WERI-Rb-1 (cell line): ENCODE measurements around the gene EPN2.

Experiments used
- DNase-seq: peaks from one replicate; pipeline ENCODE4 v3.0.0-alpha.2; 2020
- H3K27ac ChIP-seq: fragments of 250-450 bp; sonication (Bioruptor Pico); 2 replicates; pipeline ENCODE4 v1.5.1; 2020; ENCODE audit warnings: mild to moderate bottlenecking, moderate library complexity
- H3K27me3 ChIP-seq: fragments of 250-450 bp; sonication (Bioruptor Pico); 2 replicates; pipeline ENCODE4 v1.5.1; 2021; ENCODE audit warnings: mild to moderate bottlenecking, low read depth, moderate library complexity; ENCODE audit not compliant: insufficient read depth, severe bottlenecking
- H3K36me3 ChIP-seq: fragments of 250-450 bp; sonication (Bioruptor Pico); 2 replicates; pipeline ENCODE4 v1.5.1; 2020; ENCODE audit warnings: mild to moderate bottlenecking, moderate library complexity
- H3K4me3 ChIP-seq: 2 replicates; pipeline ENCODE4 v1.5.1; 2011; ENCODE audit warnings: low read depth, mild to moderate bottlenecking, control low read depth, low read length
- H3K9me3 ChIP-seq: fragments of 250-450 bp; sonication (Bioruptor Pico); 2 replicates; pipeline ENCODE4 v1.5.1; 2021; ENCODE audit warnings: mild to moderate bottlenecking, moderate library complexity; ENCODE audit not compliant: severe bottlenecking
- CTCF ChIP-seq: IDR thresholded peaks from 2 replicates; pipeline ENCODE4 v1.5.1; 2011; ENCODE audit warnings: low read depth, mild to moderate bottlenecking, control low read depth, inconsistent platforms, low read length

The EPN2 gene

DNA sequence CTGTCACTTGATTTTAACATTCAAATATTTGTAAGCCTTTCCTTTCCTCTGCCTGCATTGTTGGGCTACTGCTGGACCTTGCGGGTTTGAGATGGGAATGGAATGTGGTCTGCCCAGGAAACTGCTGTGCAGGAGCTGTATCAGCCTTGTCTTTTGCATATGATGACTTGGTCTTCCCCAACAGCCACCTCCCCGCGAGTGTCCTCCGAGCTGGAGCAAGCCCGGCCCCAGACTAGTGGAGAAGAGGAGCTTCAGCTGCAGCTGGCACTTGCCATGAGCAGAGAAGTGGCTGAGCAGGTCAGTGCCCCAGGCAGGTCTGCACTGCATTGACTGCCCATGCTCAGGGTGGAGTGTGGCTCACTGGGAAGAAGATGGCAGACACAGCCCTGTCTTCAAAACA, 72.5 kb downstream of the EPN2 start:
- DNase-seq: no peak
- TF ChIP-seq CTCF: no peak
- Histone ChIP-seq H3K27me3 (no peaks in the 10 kb centered on the region), H3K27ac (no peak overlapping the region), H3K4me3 (no peak overlapping the region), H3K36me3 (peaks cover 14% of the 10 kb centered on the region; the same call in 1 of the 2 replicates), H3K9me3 (no peaks in the 10 kb centered on the region)

DNA sequence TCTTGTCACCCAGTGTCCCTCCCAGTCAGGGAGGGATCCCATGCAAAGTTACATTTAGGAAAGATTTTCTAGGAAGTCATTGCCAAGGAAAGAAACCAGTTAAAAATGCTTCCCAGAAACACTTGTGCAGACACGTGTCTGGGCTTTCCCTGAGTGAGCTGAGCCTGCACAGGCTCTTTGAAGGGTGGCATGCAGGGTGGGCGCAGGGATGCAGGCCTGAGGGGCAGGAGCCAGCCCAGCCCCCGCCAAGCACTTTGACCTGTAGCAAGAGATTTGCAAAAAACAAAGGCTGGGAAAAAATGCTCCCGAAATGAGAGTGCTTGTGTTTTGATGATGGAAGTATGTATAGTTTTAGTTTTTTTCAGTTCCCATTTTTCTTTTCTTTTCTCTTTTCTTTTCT, 73.0 kb downstream of the EPN2 start:
- H3K27ac ChIP-seq: no peak overlapping the region
- no peak for DNase-seq
- no peak overlapping the region for H3K4me3 ChIP-seq
- TF ChIP-seq CTCF: no peak
- no peaks in the 10 kb centered on the region for H3K9me3 ChIP-seq
- peaks cover 14% of the 10 kb centered on the region; the same call in 1 of the 2 replicates for H3K36me3 ChIP-seq
- H3K27me3 ChIP-seq: no peaks in the 10 kb centered on the region

- no peak for TF ChIP-seq CTCF
- H3K4me3 ChIP-seq: no peak overlapping the region
- no peak overlapping the region for H3K27ac ChIP-seq
- no peaks in the 10 kb centered on the region for H3K27me3 ChIP-seq
- no peaks in the 10 kb centered on the region for H3K9me3 ChIP-seq
- H3K36me3 ChIP-seq: peaks cover 14% of the 10 kb centered on the region; the same call in 1 of the 2 replicates
- no peak for DNase-seq
These were observed 73.8 kb downstream of the EPN2 start for GRCh38 chr17:19311016-19311415.

- Histone ChIP-seq H3K9me3 (no peaks in the 10 kb centered on the region), H3K36me3 (peaks cover 14% of the 10 kb centered on the region; the same call in 1 of the 2 replicates), H3K27me3 (no peaks in the 10 kb centered on the region), H3K27ac (no peak overlapping the region), H3K4me3 (no peak overlapping the region)
- TF ChIP-seq CTCF: no peak
- no peak for DNase-seq
These were observed 74.5 kb downstream of the EPN2 start for GRCh38 chr17:19311421-19312215.

- Histone ChIP-seq H3K36me3 (peaks cover 14% of the 10 kb centered on the region; the same call in 1 of the 2 replicates), H3K4me3 (no peak overlapping the region), H3K27me3 (no peaks in the 10 kb centered on the region), H3K27ac (no peak overlapping the region), H3K9me3 (no peaks in the 10 kb centered on the region)
- no peak for DNase-seq
- TF ChIP-seq CTCF: no peak
These were observed 75.2 kb downstream of the EPN2 start for GRCh38 chr17:19312406-19312805.
